HG03521 (cell line): ENCODE data around the gene ANKS1B.
A peak's percentile ranks its signal among the peaks of the same experiment; 100 is the strongest.
"Not testable (repeated sequence)": the region's sequence is repeated elsewhere in the genome, so short reads cannot be mapped to it uniquely, and the experiment has no call there.

Experiments
- ATAC-seq: cut with Tn5 transposase; IDR thresholded peaks from one replicate; pipeline ENCODE4 v1.9.1; 2021; ENCODE audit warnings: mild to moderate bottlenecking, moderate library complexity; ENCODE audit not compliant: unreplicated experiment

ANKS1B gene

DNA sequence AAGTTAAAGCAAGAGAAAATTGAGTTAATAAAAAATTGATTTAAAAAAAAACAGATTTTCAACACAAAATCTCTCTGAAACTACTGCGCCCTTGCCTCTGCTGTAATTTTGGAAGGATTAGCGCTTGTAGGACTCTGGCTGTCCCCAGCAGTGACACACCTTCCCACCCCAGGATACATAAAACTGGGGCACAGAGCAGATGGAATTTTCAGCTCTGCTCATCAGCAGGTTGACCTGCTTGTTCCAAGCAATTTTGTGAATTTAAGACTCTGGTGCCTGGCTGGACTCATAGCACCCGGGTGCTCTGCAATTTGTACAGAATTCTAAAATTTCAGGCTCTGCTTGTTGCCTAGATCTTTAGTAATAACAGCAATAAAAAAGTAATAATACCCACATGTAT lies 595.0 kb downstream of the ANKS1B start:
- no peak for ATAC-seq

DNA sequence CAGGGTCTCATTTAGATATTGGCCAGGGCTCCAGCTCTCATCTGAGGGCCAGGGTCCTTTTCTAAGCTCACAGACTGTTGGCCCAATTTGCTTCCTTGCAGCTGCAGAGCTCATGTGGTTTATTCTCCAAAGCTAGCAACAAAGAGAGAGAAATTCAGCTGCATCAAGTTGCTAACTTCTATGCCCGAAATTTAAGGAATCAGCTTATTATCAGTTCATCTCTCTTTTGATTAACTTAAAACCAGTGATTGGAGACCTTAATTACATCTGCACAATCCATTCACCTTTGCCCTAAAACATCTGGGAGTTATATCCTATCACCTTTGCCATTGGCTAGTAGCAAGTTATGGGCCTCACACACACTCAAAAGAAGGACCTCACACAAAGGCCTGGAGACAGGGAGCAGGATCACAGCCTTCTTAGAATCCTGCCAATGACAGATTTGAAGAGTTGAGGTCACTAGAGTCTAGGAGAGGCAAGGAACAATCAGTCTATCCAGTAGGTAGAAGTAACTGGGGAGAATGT lies 596.0 kb downstream of the ANKS1B start:
- ATAC-seq: no peak

DNA sequence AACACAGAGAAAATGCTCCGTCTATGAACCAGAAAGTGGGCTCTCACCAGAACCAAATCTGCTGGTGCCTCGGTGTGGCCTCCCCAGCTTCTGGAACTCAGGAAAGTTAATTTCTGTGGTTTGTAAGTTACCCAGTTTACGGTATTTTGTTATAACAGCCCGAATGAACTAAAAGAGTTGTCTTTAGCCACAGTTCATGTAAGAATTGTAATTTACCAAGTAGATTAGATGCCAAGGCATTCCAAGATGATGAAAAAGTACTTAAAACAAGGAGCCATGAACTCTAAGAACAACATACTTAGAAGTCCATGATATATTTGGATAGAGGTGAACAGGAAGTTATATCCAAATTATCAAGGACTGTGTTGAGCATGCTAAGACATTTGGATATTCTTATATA lies 597.1 kb downstream of the ANKS1B start:
- no peak for ATAC-seq

DNA sequence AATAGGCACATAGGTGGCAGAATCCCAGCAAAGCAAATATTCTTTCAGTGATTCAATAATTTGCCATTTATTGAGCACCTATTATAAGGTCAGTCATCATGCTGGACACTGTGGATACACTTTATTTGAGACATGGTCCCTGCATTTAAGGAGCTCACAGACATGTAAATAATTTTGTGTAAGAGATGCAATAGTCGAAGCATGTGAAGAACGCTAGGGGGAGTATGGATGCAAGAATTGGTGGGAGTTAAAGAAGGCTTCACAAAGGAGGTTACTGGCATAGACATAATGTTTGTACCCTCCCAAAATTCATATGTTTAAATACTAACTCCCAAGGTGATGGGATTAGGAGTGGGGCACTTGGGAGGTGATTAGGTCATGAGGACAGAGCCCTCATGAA lies 597.8 kb downstream of the ANKS1B start:
- no peak for ATAC-seq

DNA sequence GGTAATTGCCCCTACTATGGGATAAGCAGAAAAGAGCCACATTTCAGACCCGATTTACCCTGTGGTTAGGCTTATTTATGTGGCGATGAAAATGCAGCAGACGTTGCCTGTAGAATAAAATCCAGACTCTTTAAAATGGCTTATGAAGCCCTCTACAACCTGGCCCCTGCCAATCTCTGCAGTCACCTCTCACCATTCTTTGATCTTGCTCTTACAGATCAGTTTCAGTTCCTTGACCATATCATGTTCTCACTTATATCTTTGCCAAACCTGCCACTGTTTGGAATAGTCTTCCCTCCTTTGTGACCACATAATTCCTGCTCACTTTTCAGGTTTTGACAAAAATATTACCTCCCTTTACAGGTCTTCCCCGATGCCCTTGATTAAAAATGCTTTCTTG lies 601.5 kb downstream of the ANKS1B start:
- ATAC-seq: no peak

DNA sequence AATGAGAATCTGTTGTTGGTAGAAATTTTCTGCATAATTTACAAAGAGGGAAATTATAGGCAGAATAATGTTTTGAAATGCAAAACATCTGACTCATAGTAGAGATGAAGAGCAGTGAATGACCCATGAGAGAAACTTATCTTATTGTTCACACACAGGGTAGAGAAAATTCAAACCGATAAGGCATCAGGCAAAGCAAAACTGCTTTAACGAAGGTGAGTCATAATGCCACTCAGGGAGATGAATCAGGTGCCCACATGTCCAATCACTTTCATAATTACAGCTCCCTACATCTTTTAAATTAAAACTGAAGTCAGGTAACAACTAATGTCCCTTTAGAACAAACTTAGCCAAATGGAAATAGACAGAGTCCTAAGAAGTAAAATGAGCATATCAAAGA lies 602.7 kb downstream of the ANKS1B start:
- ATAC-seq: peak; percentile 70

DNA sequence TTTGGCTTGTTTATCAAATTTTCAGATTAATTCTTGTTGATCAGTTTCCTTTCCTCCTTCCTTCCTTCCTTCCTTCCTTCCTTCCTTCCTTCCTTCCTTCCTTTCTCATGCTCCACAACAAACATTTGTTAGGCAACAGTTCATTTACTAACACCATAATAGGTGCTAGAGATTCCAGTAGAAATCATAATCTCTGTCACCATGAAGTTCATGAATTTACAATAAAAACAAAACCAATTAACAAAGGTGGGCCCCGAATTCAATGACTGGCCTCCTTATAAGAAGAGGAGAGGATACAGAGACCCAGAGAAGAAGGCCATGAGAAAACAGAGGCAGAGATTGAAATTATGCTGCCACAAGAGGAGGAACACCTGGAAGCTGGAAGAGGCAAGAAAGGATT lies 604.0 kb downstream of the ANKS1B start:
- no peak for ATAC-seq

DNA sequence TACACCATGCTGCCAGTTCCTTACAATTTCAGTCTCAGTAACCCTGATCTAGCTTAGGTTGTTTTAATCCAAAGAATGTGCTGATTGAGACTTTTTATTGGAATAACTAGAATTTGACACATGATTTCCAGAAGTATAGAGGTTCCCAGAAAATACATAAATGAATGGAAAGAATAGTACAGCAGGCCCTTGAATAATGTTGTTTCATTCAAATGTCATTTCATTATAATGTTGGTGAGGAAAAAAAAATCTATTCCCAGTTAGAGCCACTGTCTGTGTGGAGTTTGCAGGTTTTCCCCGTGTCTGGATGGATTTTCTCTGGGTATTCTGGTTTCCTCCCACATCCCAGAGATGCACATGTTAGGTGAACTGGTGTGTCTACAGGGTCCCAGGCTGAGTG lies 610.7 kb downstream of the ANKS1B start:
- no peak for ATAC-seq

DNA sequence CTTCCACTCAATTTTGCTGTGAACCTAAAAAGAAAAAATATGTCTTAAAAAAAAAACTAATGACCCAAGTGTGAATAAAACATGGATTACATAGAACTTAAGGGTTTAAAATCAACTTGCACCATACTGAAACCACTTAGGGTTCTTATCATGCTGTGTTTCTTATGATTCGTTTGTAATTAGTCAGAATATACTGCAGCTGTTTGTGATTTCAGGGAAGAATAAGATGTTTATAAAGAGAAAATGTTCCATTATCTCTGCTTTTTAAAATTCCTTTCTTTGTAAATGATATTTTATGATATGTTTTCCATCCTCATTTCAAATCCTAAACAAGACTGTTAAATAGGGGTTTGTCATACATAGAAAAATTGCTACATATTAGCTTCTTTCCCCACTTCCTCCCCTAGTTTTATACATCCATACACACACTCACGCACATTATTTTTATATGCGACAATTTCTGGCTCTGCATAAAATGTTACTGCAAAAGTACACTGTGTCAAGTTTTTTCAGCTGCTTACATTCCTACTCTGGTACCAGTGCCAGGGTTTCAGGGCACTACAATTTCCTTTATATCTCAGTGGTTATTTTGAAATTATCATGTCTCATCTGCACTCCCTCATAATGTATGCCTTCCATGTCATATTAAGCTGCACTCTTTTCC lies 612.3 kb downstream of the ANKS1B start:
- no peak for ATAC-seq

DNA sequence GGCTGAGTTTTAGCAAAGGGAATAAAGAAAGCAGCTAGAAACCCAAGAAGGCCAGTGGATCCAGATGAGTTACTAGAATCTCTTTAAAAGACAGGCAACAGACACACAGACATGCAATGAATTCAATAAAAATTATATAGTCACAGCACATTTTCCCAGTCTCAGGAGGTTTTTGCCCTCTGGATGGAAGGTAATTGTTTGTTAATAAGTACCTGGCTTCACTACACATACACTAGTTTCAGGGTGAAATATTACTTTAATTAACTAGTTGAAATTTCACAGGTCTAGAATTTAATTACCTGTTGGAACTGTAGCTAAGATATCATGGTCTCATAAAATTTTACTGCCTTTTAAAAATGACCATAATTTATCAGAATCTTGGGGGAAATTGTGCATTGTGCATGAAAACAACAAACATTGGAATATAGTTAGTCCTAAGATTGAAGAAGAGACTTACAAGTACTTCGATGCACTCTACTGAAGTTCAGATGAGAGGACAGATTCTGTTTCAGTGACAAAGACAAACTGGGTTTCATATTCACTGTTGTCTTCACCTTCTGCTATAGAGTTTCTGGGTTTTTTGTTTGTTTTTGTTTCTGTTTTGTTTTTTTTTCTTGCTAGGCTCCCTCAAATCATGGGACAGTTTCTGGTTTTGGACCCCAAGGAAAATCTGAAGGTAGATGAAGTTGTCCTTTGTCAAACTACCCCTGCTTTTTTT lies 614.2 kb downstream of the ANKS1B start:
- ATAC-seq: no peak

DNA sequence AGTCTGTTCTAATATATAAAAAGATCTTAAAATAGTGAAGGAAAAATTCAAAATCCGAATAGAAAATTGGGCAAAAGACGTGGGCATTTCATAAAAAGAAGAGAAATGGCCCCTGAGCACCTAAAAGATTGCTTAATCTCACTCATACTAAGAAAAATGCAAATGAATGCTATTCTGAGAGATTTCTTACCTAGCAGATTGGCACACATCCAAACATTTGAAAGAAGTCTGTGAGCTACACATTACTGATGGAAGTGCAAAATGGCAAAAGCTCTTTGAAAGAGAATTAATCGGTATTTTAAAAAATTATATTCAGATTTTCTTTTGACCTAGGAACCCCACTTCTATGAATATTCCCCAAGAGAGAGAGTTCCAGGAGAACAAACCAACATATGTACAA lies 617.6 kb downstream of the ANKS1B start:
- no peak for ATAC-seq

DNA sequence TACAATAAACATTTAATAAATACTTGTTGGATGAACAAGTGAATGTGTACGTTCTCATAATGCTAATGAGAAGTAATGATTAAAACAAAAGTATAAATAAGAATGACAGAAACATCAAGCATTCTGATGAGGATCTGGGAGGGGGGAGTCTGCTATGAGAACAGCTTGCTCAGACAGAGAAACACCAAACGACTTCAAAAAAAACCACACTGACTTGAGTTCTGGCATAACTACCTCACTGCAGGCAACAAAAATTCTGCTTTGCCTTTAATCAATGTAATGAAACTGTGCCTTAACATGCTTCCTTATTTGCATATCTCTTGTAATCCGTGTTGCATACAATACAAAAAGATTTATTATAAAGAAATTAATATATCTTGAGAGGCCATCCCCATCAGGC lies 632.5 kb downstream of the ANKS1B start:
- no peak for ATAC-seq

DNA sequence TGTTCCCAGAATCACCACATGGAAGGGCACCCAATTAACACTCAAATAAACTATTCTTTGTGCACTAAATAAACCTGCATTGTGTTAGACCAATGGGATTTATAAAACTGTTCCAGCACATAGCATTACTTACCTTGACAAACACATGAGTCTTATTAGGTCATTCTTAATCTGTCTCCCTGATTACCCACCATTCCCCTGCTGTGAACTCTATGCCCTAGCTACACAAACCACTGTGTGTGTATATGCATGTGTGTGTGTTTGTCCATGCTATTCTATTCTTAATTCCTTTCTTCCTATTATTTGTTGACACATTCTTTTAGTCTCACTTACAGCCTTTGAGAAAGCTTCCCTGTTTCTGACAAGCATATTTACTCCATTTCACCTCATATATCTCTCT lies 640.8 kb downstream of the ANKS1B start:
- ATAC-seq: no peak

DNA sequence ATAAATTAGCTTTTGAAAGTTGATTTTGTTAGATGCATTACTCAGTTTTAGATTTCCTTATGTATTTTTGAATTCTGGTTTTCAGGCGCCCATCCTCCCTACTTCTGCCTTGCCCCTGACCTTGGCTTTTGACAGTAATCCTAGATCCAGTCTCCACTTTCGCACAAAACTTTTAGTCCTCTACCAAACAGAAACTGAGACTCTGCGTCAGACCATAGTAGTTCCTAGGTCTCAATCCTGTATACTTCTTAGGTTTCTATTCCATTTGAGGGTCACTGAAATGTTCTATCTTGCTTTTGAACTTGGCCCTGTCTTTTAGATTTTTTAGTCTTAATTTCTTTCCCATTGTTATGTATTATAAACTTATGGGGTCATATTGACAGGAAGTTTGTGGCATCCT lies 645.1 kb downstream of the ANKS1B start:
- no peak for ATAC-seq

DNA sequence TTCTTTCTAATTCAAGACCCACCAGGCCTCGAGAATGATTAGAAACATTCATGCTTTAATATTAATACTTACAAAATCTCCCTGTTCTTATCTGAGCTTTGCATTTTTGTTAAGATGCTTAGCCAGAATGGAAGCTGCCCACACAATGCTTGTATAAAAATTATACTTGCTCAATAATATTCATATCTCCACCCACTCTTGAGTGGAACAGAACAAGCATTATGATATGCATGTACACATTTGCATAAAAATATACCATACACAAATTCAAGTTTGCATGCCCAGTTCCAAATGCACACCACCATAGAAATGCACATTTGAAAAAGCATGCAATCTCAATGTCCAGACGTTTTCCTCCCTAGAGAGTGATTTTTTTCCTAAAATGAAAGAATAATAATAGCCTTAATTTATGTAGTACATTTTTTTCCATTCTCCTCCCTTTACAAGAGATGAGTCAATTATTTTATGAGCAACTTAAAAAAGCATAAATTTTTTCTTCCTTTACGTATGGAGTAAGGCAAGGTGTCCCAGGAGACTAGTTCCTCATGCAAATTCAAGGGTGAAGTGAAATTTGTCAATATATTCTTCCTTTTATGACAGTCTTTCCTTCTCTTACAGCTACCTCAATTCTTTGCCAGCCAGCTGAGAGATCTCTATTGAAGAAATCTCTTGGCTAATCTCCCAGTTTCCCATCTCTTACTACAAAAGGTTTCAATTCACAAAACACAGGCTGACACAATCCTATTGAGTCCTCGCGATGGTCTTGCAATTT lies 650.3 kb downstream of the ANKS1B start:
- no peak for ATAC-seq

DNA sequence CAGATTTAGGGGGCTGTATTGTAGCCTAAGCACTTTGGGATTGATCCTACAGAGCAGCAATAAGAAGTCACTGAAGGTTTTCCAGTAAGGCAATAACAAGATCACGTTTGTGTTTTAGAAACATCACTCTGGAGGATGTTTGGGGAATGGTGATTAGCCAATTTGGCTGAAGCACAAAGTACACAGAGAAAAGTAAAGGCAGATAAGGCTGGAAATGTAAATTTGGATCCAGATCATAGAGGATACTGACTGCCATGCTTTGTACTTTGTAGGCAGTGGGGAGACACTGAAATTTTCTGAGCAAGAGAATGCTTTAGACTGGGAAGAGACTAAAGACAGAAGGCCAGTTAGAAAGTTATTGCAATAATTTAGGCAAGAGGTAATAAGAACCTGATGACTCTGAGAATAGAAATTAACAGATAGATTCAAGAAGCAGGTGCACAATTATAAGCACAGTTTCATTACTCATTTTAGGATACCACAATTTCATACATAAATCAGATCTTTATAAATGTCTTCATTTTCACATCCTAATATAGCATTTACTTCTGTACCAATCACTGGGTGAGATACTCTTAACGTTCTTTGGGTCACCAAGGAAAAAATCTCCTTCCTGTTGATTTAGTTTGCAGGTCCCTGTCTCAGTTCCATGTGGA lies 651.7 kb downstream of the ANKS1B start:
- no peak for ATAC-seq

DNA sequence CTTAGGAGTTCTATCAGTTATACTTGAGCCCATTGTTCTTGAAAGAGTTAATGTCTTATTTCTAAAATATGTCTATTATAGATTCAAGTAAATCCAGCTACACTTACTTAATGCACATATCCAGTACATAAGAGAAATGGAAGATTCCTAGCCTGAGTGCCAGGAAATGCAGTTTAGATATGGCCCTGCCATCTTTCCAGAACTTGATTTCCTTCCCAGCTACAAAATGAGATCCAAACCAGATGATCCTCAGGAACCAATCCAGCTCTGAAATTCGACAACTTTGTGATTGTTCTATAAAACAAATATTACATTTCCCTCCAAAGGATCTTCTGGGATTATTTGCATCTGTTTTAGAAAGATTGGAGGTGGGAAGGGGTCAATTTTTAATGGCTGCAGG lies 654.5 kb downstream of the ANKS1B start:
- no peak for ATAC-seq

DNA sequence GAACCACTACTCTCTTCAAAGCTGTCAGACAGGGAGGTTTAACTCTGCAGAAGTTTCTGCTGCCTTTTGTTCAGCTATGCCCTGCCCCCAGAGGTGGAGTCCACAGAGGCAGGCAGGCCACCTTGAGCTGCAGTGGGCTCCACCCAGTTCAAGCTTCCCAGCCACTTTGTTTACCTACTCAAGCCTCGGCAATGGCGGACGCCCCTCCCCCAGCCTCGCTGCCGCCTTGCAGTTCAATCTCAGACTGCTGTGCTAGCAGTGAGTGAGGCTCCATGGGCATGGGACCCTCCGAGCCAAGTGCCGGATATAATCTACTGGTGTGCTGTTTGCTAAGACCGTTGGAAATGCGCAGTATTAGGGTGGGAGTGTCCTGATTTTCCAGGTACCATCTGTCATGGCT lies 663.5 kb downstream of the ANKS1B start:
- not testable (repeated sequence) for ATAC-seq

DNA sequence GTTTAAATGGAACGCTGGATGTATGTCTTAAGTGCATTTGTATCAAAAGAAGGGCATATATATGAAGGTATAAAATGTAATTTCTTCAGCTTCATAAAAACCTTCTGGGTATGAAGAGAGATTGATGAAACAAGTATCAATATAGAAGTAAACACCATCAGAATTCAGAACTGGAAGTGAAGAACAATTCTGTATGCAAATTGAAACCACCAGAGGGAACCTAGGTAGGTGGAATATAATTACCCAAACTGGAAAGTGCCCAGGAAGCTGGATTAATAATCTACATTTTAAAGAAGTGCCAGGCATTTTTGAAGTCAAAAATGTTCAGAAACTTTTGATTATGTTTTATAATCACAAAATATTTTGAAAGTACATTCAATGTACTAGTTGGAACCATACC lies 673.4 kb downstream of the ANKS1B start:
- no peak for ATAC-seq

DNA sequence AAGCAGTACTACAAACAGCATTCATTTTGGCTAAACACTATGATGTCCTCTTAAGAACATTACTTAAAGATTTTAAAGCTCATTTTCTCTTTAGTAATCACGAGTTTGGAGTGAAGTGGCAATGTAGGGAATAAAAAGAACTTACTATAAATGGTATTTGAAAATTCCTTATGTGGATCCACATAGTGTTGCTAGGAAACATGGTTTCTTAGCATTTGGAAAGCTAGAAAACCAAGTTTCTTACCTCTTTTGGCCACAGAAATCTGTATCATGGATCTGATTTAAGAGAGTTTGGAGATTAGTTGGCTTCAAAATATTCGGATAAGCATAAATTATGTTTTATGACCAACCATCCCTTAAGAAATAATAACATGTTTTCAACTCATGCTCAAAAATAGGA lies 674.9 kb downstream of the ANKS1B start:
- ATAC-seq: no peak

DNA sequence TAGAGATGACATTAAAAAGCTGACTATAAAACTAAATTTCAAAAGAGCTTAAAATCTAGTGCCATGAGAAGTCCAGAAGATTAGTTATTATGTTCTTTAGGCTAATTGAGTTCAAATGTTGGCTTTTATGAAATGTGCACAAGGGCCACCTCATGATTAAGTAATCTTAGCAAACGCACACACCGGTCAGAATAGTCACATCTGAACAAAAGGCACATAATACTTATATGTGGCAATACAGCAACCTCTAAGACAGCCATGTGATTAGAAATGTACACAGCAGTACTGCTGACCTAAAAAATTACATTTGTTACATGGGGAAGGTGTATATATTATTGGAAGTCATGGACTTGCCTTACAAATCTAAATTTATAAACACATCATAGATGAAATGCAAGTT lies 681.9 kb downstream of the ANKS1B start:
- ATAC-seq: no peak
